Activated CD4-positive, alpha-beta T cell treated with anti-CD3 and anti-CD28 coated beads, Interleukin-2, amount 50 U/mL, for 48 hours (primary cell): ENCODE measurements around the gene WBP1.
"Not testable (repeated sequence)": the region's sequence is repeated elsewhere in the genome, so short reads cannot be mapped to it uniquely, and the experiment has no call there.

ENCODE experiments used
- DNase-seq, 2 experiments: peaks; one replicate each; pipeline ENCODE4 v3.0.0-alpha.2; 2020

Gene WBP1

GRCh38 chr2:74454654-74455511 is 3.4 kb upstream of the WBP1 start, which contains the start of gene INO80B:
INO80B (plus strand) TSS chr2:74455087; CDS start chr2:74455117, 30 bp downstream.
- peak; percentile 97 to 98 for DNase-seq

- DNase-seq, result no peak
Measured at GRCh38 chr2:74457129-74457548, 1.1 kb upstream of the WBP1 start.

GRCh38 chr2:74457549-74458131 is 598 bp upstream of the WBP1 start:
- DNase-seq, result peak; percentile 82 to 87

GRCh38 chr2:74458938-74459363 is 713 bp downstream of the WBP1 start:
- no peak for DNase-seq

GRCh38 chr2:74459503-74460118 is 1.4 kb downstream of the WBP1 start:
- DNase-seq, result not testable (repeated sequence)

- not testable (repeated sequence) for DNase-seq
Measured at GRCh38 chr2:74460187-74460586, 1.9 kb downstream of the WBP1 start.

- no peak for DNase-seq
Measured at GRCh38 chr2:74461187-74462053, 3.2 kb downstream of the WBP1 start.

GRCh38 chr2:74462054-74462785 is 4.0 kb downstream of the WBP1 start:
- no peak for DNase-seq

GRCh38 chr2:74462786-74463105 is 4.5 kb downstream of the WBP1 start:
- no peak for DNase-seq

GRCh38 chr2:74464406-74464805 is 6.2 kb downstream of the WBP1 start:
- no peak for DNase-seq

GRCh38 chr2:74470742-74471141 is 12.5 kb downstream of the WBP1 start:
- DNase-seq, result not testable (repeated sequence)

- DNase-seq, result no peak
Measured at GRCh38 chr2:74471332-74472065, 13.3 kb downstream of the WBP1 start.

GRCh38 chr2:74472086-74472944 is 14.1 kb downstream of the WBP1 start, which contains the start of gene MRPL53:
MRPL53 (minus strand) TSS chr2:74472680; CDS start chr2:74472660, 20 bp downstream.
- peak; percentile 97 for DNase-seq

GRCh38 chr2:74472945-74473258 is 14.7 kb downstream of the WBP1 start:
- DNase-seq, result no peak

GRCh38 chr2:74474481-74474880 is 16.2 kb downstream of the WBP1 start:
- DNase-seq, result no peak

GRCh38 chr2:74474899-74475298 is 16.7 kb downstream of the WBP1 start:
- no peak for DNase-seq

- DNase-seq, result no peak
Measured at GRCh38 chr2:74481431-74481830, 23.2 kb downstream of the WBP1 start.

- peak; percentile 52 to 67 for DNase-seq
Measured at GRCh38 chr2:74481961-74482800, 23.9 kb downstream of the WBP1 start.
